Mesothelial cell of epicardium (in vitro differentiated cells): ENCODE results near the gene INTS6. TPM values are rescaled to one million over a fixed set of nuclear protein-coding genes. Genes with fewer than 3 reads are reported as not detected.
"Not testable (repeated sequence)": the region's sequence is repeated elsewhere in the genome, so short reads cannot be mapped to it uniquely, and the experiment has no call there.

Experiments
- DNase-seq, 2 experiments: peaks; one replicate each; pipeline ENCODE4 v3.0.0; 2021; ENCODE audit warnings: low spot score in 2 of 2; ENCODE audit not compliant: unreplicated experiment in 2 of 2
- H3K27ac Mint-ChIP-seq: 2 replicates; pipeline ENCODE4 v1.8.0; 2021; ENCODE audit warnings: mixed read lengths
- H3K27me3 Mint-ChIP-seq: 2 replicates; pipeline ENCODE4 v1.8.0; 2021; ENCODE audit warnings: low read depth, mixed read lengths
- H3K36me3 Mint-ChIP-seq: 2 replicates; pipeline ENCODE4 v1.8.0; 2021; ENCODE audit warnings: mixed read lengths
- H3K4me1 Mint-ChIP-seq: 2 replicates; pipeline ENCODE4 v1.8.0; 2021; ENCODE audit warnings: mixed read lengths
- H3K4me3 Mint-ChIP-seq: 2 replicates; pipeline ENCODE4 v1.8.0; 2021; ENCODE audit warnings: mild to moderate bottlenecking, moderate library complexity, mixed read lengths
- H3K9me3 Mint-ChIP-seq: 2 replicates; pipeline ENCODE4 v1.8.0; 2021; ENCODE audit warnings: mixed read lengths
- CTCF ChIP-seq: fragments of 200-600 bp; sonication (generic); IDR thresholded peaks from one replicate; pipeline ENCODE4 v1.5.0; 2021; ENCODE audit warnings: antibody characterized with exemption; ENCODE audit not compliant: unreplicated experiment
- total RNA-seq: library from RNA; stranded (reverse); gene quantifications from 3 replicates; pipeline ENCODE4 v1.2.1, GENCODE V29; 2021

The INTS6 gene
- total RNA-seq, 1 donor from 2014 or later, result 38.1 TPM

- Mint-ChIP-seq H3K9me3 (peaks cover 17% of the 10 kb centered on the region), H3K27me3 (no peaks in the 10 kb centered on the region), H3K4me1 (peaks cover 3% of the 10 kb centered on the region), H3K4me3 (no peak overlapping the region), H3K36me3 (peaks cover 29% of the 10 kb centered on the region), H3K27ac (no peak overlapping the region)
- DNase-seq, result no peak
- TF ChIP-seq CTCF, result no peak
These were observed 33.7 kb downstream of the INTS6 start for GRCh38 chr13:51419001-51419636.

GRCh38 chr13:51417716-51418115 lies 35.1 kb downstream of the INTS6 start:
- no peak for DNase-seq
- H3K27ac Mint-ChIP-seq, result no peak overlapping the region
- peaks cover 3% of the 10 kb centered on the region for H3K4me1 Mint-ChIP-seq
- TF ChIP-seq CTCF, result no peak
- H3K36me3 Mint-ChIP-seq, result peaks cover 29% of the 10 kb centered on the region
- H3K27me3 Mint-ChIP-seq, result no peaks in the 10 kb centered on the region
- peaks cover 17% of the 10 kb centered on the region for H3K9me3 Mint-ChIP-seq
- H3K4me3 Mint-ChIP-seq, result no peak overlapping the region

GRCh38 chr13:51416107-51416506 lies 36.7 kb downstream of the INTS6 start:
- Mint-ChIP-seq H3K9me3 (peaks cover 17% of the 10 kb centered on the region), H3K27me3 (no peaks in the 10 kb centered on the region), H3K27ac (no peak overlapping the region), H3K4me1 (peaks cover 1% of the 10 kb centered on the region), H3K36me3 (peaks cover 29% of the 10 kb centered on the region), H3K4me3 (no peak overlapping the region)
- DNase-seq, result no peak
- TF ChIP-seq CTCF, result no peak

- Mint-ChIP-seq H3K36me3 (peaks cover 29% of the 10 kb centered on the region), H3K9me3 (peaks cover 17% of the 10 kb centered on the region)
- H3K4me3 Mint-ChIP-seq, H3K27me3 Mint-ChIP-seq, H3K4me1 Mint-ChIP-seq, DNase-seq, H3K27ac Mint-ChIP-seq: not testable (repeated sequence)
These were observed 37.5 kb downstream of the INTS6 start for GRCh38 chr13:51415339-51415738.

- no peaks in the 10 kb centered on the region for H3K27me3 Mint-ChIP-seq
- no peak for TF ChIP-seq CTCF
- peaks cover 20% of the 10 kb centered on the region for H3K36me3 Mint-ChIP-seq
- no peak overlapping the region for H3K4me3 Mint-ChIP-seq
- H3K9me3 Mint-ChIP-seq, result peaks cover 17% of the 10 kb centered on the region
- no peaks in the 10 kb centered on the region for H3K4me1 Mint-ChIP-seq
- H3K27ac Mint-ChIP-seq, result no peak overlapping the region
- no peak for DNase-seq
These were observed 40.4 kb downstream of the INTS6 start for GRCh38 chr13:51412431-51412830.

- Mint-ChIP-seq H3K4me1 (no peaks in the 10 kb centered on the region), H3K27me3 (no peaks in the 10 kb centered on the region), H3K4me3 (no peak overlapping the region), H3K9me3 (no peaks in the 10 kb centered on the region), H3K36me3 (peaks cover 12% of the 10 kb centered on the region), H3K27ac (no peak overlapping the region)
- no peak for TF ChIP-seq CTCF
- no peak for DNase-seq
These were observed 47.7 kb downstream of the INTS6 start for GRCh38 chr13:51405176-51405575.
